Measurements from ENCODE around the gene CIITA. TPM values are rescaled to one million over a fixed set of nuclear protein-coding genes. Genes with fewer than 3 reads are reported as not detected.
A peak's percentile ranks its signal among the peaks of the same experiment; 100 is the strongest.

The CIITA gene
- total and polyA plus RNA-seq, 10 of the 15 experiments (the other 5 are each of a cell fraction or from before 2014, with no cell fraction given), result 11.5 to 145 (median 49.7) TPM

GRCh38 chr16:10964039-10964890 lies 87.3 kb downstream of the CIITA start (continued):
- TF ChIP-seq PBX3 (IDR thresholded peaks at IDR 0.05; ENCODE audit: insufficient replicate concordance, low read depth, low read length), result no peak
- TF ChIP-seq ASH2L (IDR thresholded peaks at IDR 0.05; ENCODE audit: borderline replicate concordance, low read depth), result no peak
- TF ChIP-seq ATF7 (IDR thresholded peaks at IDR 0.05; ENCODE audit: low read depth), result no peak
- TF ChIP-seq MYC (IDR thresholded peaks at IDR 0.05; ENCODE audit: insufficient read depth, insufficient read length, insufficient replicate concordance, low read length, severe bottlenecking), result no peak
- TF ChIP-seq, protein P1, sequence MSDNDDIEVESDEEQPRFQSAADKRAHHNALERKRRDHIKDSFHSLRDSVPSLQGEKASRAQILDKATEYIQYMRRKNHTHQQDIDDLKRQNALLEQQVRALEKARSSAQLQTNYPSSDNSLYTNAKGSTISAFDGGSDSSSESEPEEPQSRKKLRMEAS (IDR thresholded peaks at IDR 0.05; ENCODE audit: low read depth, low read length), result peak; percentile 77
- peak; percentile 86; the same call in 1 of the 2 replicates for TF ChIP-seq SMARCA5 (IDR thresholded peaks at IDR 0.05)
- TF ChIP-seq E4F1 (IDR thresholded peaks at IDR 0.05; ENCODE audit: borderline replicate concordance, partially characterized antibody), result no peak
- TF ChIP-seq, protein P2, sequence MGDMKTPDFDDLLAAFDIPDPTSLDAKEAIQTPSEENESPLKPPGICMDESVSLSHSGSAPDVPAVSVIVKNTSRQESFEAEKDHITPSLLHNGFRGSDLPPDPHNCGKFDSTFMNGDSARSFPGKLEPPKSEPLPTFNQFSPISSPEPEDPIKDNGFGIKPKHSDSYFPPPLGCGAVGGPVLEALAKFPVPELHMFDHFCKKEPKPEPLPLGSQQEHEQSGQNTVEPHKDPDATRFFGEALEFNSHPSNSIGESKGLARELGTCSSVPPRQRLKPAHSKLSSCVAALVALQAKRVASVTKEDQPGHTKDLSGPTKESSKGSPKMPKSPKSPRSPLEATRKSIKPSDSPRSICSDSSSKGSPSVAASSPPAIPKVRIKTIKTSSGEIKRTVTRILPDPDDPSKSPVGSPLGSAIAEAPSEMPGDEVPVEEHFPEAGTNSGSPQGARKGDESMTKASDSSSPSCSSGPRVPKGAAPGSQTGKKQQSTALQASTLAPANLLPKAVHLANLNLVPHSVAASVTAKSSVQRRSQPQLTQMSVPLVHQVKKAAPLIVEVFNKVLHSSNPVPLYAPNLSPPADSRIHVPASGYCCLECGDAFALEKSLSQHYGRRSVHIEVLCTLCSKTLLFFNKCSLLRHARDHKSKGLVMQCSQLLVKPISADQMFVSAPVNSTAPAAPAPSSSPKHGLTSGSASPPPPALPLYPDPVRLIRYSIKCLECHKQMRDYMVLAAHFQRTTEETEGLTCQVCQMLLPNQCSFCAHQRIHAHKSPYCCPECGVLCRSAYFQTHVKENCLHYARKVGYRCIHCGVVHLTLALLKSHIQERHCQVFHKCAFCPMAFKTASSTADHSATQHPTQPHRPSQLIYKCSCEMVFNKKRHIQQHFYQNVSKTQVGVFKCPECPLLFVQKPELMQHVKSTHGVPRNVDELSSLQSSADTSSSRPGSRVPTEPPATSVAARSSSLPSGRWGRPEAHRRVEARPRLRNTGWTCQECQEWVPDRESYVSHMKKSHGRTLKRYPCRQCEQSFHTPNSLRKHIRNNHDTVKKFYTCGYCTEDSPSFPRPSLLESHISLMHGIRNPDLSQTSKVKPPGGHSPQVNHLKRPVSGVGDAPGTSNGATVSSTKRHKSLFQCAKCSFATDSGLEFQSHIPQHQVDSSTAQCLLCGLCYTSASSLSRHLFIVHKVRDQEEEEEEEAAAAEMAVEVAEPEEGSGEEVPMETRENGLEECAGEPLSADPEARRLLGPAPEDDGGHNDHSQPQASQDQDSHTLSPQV (IDR thresholded peaks at IDR 0.05), result peak; percentile 91
- TF ChIP-seq TCF12 (IDR thresholded peaks at IDR 0.05; ENCODE audit: low read depth, low read length), result peak; percentile 70
- no peak for TF ChIP-seq FOXK2 (IDR thresholded peaks at IDR 0.05)
- TF ChIP-seq, protein P3, sequence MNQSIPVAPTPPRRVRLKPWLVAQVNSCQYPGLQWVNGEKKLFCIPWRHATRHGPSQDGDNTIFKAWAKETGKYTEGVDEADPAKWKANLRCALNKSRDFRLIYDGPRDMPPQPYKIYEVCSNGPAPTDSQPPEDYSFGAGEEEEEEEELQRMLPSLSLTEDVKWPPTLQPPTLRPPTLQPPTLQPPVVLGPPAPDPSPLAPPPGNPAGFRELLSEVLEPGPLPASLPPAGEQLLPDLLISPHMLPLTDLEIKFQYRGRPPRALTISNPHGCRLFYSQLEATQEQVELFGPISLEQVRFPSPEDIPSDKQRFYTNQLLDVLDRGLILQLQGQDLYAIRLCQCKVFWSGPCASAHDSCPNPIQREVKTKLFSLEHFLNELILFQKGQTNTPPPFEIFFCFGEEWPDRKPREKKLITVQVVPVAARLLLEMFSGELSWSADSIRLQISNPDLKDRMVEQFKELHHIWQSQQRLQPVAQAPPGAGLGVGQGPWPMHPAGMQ (IDR thresholded peaks at IDR 0.05; ENCODE audit: borderline replicate concordance), result no peak
- peak; percentile 65 for TF ChIP-seq RB1 (IDR thresholded peaks at IDR 0.05; ENCODE audit: borderline replicate concordance)
- no peak for TF ChIP-seq RFX5 (IDR thresholded peaks at IDR 0.05; ENCODE audit: low read depth, low read length)
- TF ChIP-seq CREB1 (IDR thresholded peaks at IDR 0.05; ENCODE audit: low read depth), result no peak
- TF ChIP-seq, protein P4, sequence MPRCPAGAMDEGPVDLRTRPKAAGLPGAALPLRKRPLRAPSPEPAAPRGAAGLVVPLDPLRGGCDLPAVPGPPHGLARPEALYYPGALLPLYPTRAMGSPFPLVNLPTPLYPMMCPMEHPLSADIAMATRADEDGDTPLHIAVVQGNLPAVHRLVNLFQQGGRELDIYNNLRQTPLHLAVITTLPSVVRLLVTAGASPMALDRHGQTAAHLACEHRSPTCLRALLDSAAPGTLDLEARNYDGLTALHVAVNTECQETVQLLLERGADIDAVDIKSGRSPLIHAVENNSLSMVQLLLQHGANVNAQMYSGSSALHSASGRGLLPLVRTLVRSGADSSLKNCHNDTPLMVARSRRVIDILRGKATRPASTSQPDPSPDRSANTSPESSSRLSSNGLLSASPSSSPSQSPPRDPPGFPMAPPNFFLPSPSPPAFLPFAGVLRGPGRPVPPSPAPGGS (IDR thresholded peaks at IDR 0.05; ENCODE audit: borderline replicate concordance, insufficient read depth, low read depth, low read length, poor library complexity, severe bottlenecking), result no peak
- TF ChIP-seq SP1 (IDR thresholded peaks at IDR 0.05; ENCODE audit: low read depth, low read length), result peak; percentile 23
